ENCODE data around the gene MYCBP2.
A peak's percentile ranks its signal among the peaks of the same experiment; 100 is the strongest.
"Not testable (repeated sequence)": the region's sequence is repeated elsewhere in the genome, so short reads cannot be mapped to it uniquely, and the experiment has no call there.

Gene MYCBP2

DNA sequence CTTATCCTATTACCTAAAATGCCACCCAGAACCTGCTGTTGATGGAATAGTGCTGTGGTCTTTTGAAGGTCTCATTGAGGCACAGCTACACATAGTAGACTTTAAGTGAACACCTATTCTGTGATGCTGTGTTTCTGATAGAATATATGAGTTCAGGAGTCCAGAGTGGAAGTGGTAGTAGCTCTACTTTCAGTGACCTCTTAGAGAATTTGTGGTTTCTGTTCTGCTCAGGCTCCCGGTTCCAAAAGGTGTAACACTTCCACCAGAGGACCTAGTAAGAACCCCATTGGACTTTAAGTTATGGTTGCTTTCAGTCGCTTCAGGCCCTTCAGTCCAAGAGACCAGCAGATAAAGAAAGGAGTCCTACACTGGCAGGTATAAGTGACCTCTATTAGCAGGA, 11.4 kb upstream of the MYCBP2 start:
- no peak for DNase-seq (ENCODE audit: low read depth)

DNA sequence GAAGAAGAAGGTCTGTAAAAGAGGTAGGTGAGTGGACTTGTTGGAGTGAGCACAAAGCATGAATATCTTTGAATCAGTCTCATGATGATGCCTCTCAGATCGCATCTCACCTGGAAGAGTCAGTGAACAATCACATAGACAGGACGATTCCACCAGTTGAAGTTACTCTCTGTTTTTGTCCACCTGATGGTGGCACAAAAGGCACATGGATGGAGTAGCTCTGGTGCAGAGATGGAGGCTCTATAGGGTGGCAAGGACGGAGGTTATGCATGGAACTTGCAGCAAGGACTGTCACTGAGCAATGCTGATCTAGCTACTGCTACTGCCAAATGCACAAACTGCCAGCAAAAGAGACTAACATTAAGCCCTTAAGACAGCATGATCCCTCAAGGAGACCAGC, 10.3 kb upstream of the MYCBP2 start:
- no peak for DNase-seq (ENCODE audit: low read depth)

DNA sequence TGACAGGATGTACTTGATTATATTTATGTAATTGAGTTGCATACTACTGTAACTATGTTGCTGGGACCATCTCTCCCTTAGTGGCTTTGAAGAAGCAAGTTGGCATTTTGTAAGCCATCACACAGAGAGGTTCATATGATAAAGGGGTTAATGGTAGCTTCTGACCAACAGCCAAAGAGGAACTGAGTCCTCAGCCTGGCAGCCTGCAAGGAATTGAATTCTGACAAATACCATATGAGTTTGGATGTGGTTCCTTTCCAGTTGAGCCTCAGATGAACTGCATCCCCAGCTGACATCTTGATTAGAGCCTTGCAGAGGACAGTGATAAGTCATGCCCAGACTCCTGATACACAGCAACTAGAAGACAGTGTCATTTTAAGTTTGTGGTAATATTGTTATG, 8.6 kb upstream of the MYCBP2 start:
- DNase-seq (ENCODE audit: low read depth), result no peak

DNA sequence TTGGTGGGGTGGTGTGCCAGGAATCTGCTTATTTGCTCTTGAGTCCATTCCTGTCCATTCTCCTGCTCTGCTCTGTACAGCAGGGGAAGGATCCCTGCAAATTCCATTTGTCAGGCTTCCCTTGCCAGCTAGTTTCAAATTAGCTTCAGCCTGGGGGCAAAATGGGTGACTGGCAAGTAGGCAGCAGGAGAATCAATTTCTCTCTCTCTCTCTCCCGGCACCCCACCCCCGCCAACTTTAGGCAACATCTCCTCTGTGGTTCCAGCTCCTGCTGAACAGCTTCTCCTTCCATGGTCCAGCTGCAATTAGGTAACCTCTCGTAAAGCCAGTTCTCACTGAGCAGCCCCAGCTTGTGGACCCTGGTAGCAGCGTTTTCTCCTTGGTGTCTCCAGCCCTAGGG, 6.7 kb upstream of the MYCBP2 start:
- no peak for DNase-seq (ENCODE audit: low read depth)

DNA sequence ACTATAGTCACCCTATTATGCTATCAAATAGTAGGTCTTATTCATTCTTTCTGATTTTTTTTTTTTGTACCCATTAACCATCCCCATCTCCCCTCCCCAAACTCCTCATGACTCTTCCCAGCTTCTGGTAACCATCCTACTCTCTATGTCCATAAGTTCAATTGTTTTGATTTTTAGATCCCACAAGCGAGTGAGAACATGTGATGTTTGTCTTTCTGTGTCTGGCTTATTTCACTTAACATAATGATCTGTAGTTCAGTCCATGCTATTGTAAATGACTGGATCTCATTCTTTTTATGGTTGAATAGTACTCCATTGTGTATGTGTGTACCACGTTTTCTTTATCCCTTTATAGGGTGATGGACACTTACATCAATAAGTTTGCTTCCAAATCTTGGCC, 4.5 kb upstream of the MYCBP2 start:
- DNase-seq (ENCODE audit: low read depth), result no peak

DNA sequence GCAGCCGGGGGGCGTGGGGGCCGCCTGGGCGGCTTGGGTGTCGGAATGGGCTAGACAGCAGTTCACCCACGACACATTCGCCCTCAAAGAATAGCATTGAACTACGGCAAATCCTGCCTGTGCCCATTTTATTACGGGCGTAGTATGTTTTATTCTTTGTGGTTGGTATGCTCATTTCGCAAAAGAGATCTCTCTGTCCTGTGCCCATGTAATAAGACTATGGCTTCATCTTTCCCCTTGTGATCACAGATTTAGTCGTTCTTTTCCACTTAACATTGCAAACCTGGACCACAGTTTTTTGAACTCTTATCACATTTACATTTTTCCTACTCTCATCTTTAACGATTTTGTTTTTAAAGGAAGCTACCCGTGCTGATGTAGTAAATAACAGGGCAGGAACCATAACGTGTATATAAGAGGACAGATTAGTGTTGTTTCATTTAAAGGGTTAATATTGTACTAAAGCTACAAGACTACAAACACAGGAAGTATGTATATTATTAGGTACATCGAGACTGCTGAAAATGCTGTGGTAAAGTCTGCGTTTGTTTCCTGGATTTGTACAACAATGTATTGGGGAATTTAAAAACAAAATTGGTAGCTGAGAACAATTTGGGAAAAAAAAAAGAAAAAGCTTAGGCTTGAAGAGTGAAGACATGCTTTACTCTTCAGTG, 3.2 kb upstream of the MYCBP2 start:
- peak; percentile 28 for DNase-seq (ENCODE audit: low read depth)

DNA sequence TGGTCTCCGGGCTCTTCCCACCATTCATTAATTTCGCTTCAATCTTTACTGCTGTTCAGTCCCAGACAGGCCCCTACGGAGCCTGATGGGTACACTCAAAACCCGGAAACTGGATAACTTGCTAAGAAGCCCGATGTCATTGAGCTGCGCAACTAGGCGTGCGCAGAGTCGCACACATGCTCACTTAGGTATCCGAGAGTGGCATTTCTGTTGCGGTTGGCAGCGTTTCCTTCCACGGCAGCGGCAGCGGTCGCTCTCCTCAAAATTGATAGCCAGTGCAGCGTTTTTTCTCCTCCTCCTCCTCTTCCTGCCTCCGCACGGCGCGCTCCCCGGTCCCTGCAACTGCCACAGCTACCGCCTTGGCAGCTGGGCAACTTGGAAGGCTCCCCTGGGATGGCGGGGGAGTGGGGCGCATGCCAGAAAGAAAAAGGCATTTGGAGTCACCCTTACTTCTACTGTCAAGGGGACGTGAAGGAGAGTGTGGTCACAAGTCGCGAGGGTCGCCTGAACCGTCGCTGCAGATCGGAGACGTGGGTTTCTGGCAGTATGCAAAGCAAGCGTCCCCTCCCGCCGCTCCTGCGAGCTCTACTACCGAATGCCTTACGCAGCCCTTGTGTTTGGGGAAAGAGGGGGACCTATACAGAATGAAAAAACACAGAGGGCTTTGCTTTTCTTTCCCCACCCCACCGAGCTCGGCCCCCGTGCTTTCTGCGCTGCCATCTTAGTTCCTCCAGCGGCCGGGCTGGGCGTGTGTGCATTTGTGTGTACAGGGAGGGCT, 2.4 kb upstream of the MYCBP2 start:
- peak; percentile 98 for DNase-seq (ENCODE audit: low read depth)

DNA sequence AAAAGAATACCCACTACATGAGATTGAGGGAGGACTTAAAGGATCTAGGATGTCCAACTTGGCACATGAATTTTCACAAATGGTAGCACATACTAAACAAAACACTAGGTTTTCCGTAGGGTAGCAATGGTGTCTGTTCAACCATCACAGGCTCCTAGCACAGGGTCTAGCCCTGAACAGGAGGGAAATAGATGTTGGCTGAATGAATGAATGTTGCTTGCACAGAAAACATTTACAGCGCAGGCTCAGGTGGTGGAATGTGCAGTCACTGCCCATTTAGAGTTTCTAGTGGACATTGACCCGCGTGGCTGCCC, 1.9 kb upstream of the MYCBP2 start:
- DNase-seq (ENCODE audit: low read depth), result no peak

DNA sequence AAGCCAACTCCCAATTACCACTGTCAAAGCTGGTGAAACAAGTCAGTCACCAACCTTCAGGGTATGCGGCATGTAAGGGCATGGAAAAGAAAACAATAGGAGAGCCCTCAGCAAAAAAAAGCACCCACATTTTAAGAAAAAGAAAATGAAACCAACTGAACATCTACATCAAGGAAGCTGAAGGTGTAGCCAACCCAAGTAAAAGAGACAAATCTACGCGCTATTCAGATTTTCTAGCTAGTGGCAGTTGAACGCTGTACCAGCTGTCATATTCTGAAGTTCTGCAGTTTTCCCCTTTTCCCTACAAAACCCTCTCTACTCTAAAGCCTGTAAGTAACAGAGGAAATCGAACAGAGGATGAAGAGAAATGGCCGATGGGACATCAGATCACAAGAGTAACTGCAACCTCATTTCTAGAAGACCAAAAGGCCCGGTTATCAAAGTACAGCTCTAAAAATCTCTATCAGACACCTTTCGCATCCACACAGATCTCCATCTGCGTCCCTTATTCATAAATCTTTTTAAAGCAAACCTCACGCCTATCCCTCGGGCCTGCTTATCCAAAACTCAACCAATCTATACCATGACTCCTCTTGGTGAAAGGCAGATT, 1.4 kb downstream of the MYCBP2 start:
- DNase-seq (ENCODE audit: low read depth), result no peak

DNA sequence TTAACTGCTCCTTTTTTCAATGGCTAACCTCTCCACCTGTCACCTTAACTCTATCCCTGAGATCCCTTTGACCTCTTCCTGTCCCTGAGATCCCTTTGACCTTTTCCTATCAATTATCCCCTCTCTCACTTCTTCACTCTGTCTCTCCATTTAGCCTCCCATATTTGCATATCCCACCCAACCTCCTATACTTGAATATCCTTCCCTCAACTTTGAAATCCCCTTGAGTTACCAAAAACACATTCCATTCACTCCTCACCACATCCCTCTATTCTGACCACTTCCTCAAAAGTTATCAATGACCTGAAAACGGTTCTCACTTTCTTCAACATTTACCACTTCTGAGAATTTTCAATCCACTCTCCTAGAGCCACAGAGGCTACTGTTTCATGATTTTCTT, 3.0 kb downstream of the MYCBP2 start:
- no peak for DNase-seq (ENCODE audit: low read depth)

DNA sequence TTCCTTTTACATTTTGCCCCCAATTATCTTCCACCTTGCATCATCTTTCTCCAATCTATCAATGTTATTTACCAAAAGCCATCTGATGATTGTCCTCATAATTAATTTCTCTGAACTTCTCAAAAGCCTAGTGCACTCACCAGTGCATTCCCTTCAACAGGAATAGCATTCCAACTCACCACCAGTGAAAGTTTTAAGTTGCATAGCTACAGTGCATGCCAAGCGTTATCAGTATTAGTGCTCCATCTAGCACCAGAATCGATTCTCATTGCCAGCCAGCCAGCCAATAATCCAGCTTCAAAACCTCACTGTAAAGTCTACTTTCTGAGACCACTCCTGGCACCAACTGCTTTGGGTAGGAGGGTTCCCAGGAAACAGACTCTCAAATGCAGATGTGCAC, 7.4 kb downstream of the MYCBP2 start:
- no peak for DNase-seq (ENCODE audit: low read depth)

DNA sequence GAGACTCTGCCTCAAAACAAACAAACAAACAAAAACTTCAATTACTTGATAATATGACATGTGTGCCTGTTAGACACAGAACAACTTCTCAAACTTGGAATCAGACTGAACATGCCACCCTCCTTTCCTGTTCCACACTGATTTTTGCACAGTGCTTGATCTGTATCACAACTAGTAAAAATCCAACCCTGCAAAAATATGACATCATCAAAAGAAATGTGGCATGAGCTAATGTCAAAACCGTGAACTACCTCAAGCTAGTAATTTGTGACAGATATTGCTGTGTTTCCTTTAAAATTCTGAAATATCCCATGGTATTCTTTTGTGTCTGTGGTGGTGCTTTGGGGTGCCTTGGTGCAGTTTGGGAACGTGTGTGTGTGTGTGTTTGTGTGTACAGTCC, 8.2 kb downstream of the MYCBP2 start:
- DNase-seq (ENCODE audit: low read depth), result no peak

DNA sequence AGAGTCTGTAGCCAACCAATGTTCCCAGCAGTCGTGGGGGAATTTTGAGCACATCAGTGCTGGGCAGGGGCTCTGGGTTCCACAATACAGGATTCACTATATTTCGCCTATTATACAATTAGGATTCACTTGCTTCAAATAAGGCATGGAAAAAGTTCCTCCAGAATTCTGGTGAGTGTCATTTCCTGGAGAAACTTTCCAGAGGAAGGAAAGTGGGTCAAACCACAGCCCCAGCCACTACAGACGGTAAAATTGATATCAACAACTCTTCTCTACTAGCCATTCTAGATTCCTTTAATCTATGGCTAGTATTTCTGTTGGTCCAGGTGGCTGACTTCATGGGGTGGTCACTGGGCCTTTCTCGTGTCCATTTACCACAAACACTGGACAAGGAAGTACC, 10.5 kb downstream of the MYCBP2 start:
- no peak for DNase-seq (ENCODE audit: low read depth)

DNA sequence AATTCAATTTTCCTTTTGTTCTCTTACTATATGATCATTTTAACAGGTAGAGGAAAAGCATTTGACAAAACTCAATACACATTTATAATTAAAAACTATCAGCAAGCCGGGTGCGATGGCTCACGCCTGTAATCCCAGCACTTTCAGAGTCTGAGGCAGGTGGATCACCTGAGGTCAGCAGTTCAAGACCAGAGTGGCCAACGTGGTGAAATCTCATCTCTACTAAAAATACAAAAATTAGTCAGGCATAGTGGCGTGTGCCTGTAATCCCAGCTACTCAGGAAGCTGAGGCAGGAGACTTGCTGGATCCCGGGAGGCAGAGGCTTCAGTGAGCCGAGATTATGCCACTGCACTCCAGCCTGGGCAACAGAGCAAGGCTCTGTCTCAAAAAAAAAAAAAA, 11.4 kb downstream of the MYCBP2 start:
- DNase-seq (ENCODE audit: low read depth), result not testable (repeated sequence)

DNA sequence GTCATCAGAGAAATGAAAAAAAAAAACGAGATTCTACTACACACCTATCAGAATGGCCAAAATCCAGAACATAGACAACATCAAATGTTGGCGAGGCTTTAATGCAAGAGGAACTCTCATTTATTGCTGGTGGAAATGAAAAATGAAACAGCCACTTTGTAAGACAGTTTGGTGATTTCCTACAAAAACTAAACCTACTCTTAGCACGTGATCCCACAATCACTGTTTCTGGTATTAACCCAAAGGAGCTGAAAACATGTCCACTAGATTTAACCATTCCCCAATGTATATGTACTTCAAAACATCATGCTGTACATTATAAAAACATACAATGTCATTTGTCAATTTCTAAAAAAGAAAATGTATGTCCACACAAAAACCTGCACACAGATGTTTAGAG, 13.0 kb downstream of the MYCBP2 start:
- DNase-seq (ENCODE audit: low read depth), result no peak

DNA sequence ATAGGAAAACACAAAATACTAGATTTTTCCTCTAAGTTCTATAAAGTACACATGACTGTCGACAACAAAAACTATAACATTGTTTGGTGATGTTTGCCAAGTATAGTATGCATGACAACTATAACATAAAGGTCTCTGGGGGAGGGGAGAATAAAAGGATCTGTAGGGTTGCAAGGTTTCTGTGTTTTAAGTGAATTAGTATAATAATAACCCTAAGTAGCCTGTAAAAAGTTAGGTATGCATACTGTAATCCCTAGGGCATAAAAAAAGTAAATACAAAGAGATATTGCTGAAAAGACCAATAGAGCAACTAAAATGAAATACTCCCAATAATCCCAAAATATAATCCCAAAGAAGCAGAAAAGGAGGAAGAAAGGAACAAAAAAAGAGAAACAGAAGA, 14.6 kb downstream of the MYCBP2 start:
- DNase-seq (ENCODE audit: low read depth), result no peak

DNA sequence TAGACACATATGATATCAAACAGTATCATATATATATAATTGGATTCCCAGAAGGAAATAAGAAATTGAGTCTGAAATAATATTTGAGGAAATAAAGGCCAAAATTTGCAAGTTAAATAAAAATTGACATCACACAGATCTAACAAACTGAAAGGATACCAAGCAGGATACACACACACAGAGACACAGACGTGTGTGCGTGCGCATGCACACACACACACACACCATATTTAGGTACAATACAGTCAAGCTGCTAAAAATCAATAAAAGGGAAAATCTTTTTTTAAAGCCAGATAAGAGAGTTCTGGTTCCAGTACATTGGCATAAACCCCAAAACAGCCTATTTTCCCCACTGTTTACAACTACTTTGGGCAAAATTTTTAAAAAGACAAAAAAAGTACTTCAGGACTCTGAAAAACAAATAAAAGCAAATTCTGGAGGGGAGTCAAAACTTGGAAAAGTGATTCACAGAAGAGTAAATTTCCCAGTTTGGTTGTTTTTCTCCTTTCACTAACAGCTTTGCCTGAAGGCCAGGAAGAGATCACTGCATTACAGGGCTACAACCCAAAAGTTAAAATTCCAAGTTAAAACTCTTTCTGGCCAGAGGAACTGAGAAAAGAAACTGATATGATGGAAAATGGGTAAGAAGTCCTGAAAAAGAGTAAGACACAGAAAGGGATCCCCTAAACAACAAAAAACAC, 16.2 kb downstream of the MYCBP2 start:
- DNase-seq (ENCODE audit: low read depth), result no peak

DNA sequence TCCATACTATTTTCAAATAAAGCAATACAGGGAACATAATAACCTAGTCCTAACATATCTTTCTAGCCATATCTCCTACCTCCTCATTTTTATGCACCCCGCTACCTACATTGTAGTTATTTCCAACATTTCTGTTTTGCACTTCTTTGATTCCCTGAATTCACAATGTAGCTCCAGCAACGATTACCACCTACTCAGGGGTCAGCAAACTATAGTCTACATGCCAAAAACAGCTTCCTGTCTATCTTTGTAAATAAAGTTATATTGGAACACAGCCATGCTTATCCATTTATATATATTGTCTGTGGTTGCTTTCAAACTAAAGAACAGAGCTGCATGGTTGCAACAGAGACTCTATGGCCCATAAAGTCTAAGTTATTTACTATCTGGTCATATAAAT, 16.7 kb downstream of the MYCBP2 start:
- no peak for DNase-seq (ENCODE audit: low read depth)

DNA sequence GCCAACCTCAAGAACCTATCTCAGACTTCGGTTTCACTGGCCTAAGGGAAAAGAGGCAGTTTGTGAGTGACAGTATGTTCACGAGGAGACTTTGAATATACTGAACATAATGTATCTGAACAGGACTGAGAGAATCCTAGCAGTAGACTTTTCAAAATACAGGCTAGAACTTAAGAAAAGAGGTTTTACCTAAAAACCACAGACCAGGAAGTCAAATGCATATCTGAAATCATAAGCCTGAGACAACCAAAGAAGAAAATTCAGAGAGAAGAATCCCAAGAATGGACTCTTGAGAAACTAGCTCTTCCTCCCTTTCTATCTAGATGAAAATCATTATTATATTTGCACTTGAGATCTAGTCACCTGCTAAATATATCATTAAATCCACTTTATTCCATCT, 17.6 kb downstream of the MYCBP2 start:
- peak; percentile 62 for DNase-seq (ENCODE audit: low read depth)

DNA sequence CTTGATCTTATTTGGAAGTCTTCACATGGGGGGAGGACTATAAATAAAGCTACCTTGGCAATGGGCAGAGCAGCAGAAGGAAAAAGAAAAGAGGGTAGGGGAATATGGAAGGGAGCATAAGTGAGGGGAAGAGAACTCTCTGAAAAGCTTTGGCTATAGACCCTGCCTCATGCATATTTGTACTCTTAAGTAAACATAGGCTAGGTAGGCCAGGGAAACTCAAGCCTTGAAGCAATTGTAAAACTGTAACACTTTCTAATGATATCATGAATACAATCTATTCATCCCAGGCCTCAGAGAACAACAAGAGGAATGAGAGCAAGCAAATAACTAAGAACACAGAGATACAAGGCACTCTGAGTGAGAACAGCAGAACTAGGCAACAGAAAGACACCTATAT, 20.4 kb downstream of the MYCBP2 start:
- no peak for DNase-seq (ENCODE audit: low read depth)

DNA sequence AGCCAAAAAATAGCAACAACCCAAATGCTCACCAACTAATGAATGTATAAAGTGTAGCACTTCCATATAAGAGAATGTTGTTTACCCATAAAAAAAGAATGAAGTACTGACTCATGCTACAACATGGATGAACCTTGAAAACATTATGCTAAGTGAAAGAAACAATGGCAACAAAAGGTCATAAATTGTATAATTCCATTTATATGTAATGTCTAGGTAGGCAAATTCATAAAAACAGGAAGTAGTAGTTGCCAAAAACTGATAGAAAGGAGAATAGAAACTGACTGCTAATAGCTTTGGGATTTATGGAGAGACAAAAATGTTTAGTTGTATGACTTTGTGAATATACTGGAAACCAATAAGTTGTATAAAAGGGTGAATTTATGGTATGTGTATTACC, 21.6 kb downstream of the MYCBP2 start:
- DNase-seq (ENCODE audit: low read depth), result peak; percentile 45

DNA sequence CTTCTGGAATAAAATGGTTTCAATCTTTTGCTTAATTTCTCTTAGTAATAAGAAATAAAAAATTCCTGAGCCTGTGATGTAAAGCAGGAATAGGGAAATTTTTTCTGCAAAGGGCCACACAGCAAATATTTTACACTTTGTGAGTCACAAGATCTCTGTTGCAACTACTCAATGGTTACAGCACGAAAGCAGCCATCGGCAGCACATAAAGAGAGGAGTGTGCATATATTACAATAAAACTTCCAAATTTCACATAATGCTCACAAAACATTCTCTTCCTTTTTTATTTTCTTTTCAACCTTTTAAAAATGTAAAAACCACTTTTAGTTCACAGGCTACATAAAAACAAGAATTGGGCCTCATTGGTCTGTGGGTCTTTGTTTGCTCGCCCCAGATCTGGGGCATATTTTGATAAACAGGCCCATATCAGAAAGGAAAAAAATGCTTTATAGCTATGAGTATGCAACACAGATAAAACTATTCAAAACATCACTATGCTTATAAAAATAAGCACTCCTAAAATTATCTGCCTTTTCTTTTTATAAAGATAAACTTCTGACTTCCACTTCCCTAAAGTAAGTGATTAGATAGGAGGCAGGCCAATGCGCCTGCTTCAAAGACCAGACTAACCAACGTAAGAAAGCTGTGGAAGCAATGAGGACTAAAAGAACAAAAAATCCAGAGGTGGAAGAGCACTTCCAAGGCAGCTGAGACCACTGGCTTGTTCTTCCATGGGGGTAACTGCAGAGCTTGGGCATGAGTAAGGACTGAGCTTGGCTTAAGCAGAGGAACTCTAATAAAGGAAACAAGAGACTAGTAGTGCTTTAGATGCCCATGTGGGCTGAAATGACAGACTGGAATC, 26.5 kb downstream of the MYCBP2 start:
- peak; percentile 91 for DNase-seq (ENCODE audit: low read depth)
